ENCODE results near the gene TAOK3.
A peak's percentile ranks its signal among the peaks of the same experiment; 100 is the strongest.

The TAOK3 gene

DNA sequence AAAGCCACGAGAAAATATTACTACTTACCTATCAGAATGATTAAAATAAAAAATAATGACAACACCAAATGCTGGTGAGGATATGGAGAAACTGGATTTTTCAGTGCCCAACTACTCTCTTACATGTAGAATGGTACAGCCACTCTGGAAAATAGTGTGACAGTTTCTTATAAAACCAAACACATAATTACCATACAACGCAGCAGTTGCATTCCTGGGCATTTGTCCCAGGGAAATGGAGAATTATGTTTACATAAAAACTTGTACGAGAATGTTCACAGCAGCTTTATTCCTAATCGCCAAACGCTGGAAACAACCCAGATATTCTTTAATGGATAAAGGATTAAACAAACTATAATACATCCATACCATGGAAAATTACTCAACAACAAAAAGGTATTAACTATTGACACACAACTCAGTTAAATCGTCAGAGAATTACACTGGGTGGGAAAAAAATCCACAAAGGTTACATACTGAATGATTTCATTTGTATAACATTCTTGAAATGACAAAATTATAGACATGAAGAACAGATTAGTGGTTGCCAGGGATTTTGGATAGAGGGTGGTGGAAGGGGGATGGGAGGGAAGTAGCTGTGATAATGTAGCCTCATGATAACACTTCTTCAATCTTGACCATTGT, 35.4 kb downstream of the TAOK3 start:
- DNase-seq (ENCODE audit: low read depth) = peak; percentile 60
- TF ChIP-seq, protein P1, sequence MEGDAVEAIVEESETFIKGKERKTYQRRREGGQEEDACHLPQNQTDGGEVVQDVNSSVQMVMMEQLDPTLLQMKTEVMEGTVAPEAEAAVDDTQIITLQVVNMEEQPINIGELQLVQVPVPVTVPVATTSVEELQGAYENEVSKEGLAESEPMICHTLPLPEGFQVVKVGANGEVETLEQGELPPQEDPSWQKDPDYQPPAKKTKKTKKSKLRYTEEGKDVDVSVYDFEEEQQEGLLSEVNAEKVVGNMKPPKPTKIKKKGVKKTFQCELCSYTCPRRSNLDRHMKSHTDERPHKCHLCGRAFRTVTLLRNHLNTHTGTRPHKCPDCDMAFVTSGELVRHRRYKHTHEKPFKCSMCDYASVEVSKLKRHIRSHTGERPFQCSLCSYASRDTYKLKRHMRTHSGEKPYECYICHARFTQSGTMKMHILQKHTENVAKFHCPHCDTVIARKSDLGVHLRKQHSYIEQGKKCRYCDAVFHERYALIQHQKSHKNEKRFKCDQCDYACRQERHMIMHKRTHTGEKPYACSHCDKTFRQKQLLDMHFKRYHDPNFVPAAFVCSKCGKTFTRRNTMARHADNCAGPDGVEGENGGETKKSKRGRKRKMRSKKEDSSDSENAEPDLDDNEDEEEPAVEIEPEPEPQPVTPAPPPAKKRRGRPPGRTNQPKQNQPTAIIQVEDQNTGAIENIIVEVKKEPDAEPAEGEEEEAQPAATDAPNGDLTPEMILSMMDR (conservative IDR thresholded peaks at IDR 0.05; ENCODE audit: low read depth, low read length) = no peak
- H3K4me3 ChIP-seq (ENCODE audit: low read depth, low read length) = no peak overlapping the region

DNA sequence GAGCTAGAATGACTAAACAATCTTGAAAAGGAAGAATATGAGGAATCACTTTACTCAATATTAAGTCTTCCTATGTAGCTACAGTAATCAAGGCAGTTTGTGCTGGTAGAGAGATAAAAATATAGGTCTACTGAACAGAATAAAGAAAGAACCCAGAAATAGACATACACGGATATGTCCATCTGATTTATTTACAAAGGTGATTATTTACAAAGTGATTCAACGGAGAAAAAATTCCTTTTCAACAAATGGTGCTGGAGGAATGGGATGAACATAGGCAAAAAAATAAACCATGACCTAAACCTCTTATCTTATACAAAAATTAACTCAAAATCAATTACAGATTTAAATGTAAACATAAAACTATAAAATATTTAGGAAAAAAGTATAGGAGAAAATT, 36.6 kb downstream of the TAOK3 start:
- no peak for DNase-seq (ENCODE audit: low read depth)
- TF ChIP-seq, protein P1 (conservative IDR thresholded peaks at IDR 0.05; ENCODE audit: low read depth, low read length) = no peak

DNA sequence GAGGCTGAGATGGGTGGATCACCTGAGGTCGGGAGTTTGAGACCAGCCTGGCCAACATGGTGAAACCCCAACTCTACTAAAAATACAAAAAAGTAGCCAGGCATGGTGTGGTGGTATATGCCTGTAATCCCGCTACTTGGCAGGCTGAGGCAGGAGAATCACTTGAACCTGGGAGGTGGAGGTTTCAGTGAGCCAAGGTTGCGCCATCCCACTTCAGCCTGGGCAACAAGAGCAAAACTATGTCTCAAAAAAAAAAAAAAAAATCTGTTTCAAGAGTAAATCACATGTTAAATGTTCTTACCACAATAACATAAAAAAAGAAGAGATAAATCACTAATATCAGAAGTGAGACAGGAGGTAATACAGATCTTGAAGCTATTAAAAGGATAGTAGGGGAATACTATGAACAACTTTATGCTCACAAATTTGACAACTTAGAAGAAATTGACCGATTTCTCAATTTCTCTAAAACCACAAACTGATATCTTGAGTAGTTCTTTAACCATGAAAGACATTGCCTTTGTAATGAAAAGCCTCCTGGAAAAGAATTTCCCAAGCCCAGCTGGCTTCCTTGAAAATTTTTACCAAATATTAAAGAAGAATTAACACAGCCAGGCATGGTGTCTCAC, 37.7 kb downstream of the TAOK3 start:
- peak; percentile 48 for DNase-seq (ENCODE audit: low read depth)
- TF ChIP-seq, protein P1 (conservative IDR thresholded peaks at IDR 0.05; ENCODE audit: low read depth, low read length) = no peak
- no peak overlapping the region for H3K4me3 ChIP-seq (ENCODE audit: low read depth, low read length)

More for the DNA sequence above, 36.6 kb downstream of the TAOK3 start:
- H3K4me3 ChIP-seq (ENCODE audit: low read depth, low read length) = no peak overlapping the region

DNA sequence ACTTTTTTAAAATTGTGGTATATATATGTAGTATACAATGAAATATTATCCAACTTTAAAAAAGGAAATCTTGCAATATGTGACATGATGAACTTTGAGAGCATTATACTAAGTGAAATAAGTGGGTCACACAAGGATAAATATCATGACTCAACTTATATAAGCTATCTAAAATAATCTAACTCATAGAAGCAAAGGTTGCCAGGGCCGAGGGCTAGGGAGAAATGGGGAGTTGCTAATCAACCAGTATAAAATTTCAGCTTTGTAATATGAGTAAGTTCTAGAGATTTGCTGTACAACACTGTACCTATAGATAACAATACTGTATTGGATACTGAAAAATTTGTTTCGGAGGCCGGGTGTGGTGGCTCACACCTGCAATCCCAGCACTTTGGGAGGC, 38.5 kb downstream of the TAOK3 start:
- TF ChIP-seq, protein P1 (conservative IDR thresholded peaks at IDR 0.05; ENCODE audit: low read depth, low read length) = no peak
- H3K4me3 ChIP-seq (ENCODE audit: low read depth, low read length) = no peak overlapping the region
- no peak for DNase-seq (ENCODE audit: low read depth)

DNA sequence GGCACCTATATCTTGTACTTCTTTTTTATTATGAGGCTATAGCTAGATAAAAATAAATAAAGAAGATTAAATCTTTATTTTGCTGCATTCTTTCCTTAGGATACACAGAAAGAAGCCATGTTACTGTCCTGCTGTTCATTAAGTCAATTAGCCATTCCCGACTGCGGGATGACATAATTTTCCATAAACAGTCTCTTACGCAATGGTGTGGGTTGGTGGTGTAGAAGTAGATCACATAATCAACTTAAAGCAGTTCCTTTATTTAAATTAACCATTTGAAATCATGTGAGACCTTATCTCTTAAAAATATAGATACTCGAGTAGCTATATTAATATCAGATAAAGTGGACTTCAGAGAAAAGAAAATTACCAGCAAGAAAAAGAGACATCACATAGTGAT, 40.2 kb downstream of the TAOK3 start:
- peak; percentile 47 for DNase-seq (ENCODE audit: low read depth)
- H3K4me3 ChIP-seq (ENCODE audit: low read depth, low read length) = no peak overlapping the region
- TF ChIP-seq, protein P1 (conservative IDR thresholded peaks at IDR 0.05; ENCODE audit: low read depth, low read length) = no peak

DNA sequence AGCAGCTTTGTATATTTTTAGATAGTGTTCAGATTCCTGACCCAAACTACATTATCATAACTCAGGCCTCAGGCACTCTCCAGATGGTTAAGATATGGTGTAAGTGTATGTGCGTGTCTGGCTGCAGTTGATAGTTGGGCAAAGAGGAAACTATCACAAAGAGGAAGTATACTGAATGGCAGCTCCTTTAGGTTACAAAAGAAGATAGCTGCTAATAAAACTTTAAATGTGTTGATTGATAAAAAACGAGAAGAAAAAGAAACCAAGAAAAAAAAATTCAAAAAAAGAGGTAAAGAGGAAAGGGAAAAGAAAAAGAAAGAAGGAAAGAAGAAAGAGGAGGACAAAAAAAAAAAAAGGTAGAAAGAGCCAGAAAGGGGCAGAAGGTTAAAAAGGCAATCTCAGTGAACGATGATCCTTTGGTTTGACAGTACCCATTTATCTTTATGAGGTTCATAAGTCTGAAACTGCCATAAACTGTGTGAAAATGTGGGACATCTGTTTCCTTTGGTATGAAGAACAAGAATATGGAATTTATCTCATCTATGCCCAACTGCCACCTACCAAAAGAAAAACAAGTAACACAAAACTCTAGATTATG, 42.2 kb downstream of the TAOK3 start:
- DNase-seq (ENCODE audit: low read depth) = peak; percentile 85
- H3K4me3 ChIP-seq (ENCODE audit: low read depth, low read length) = no peak overlapping the region
- TF ChIP-seq, protein P1 (conservative IDR thresholded peaks at IDR 0.05; ENCODE audit: low read depth, low read length) = no peak

Measured in choroid plexus epithelial cell (primary cell).